ENCODE data around the gene MED13L.

The MED13L gene
- 227 to 229 reads per million in 2 donors for total RNA-seq

GRCh38 chr12:116277467-116278278 lies at the start of gene MED13L:
TSS of gene MED13L (minus strand) at chr12:116277693. CDS start at chr12:116277131, 562 bp downstream.
- peak; percentile 86 for DNase-seq

DNA sequence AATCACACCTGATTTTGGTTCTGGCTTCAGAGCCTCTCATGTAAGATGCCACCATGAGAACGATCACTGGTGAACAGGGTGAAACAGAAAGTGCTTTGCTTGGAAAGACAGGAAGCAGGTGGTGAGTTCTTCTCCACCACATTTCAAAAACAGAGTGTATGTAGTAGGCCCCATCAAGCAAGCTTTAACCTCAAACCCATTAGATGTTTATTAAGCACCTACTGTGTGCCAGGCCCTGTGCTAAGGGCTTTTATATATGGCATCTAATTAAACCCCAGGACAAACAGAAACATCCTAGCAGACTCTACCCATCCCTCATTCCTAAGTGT lies 47.8 kb upstream of the MED13L start:
- no peak for DNase-seq

- no peak for DNase-seq
These were observed 47.3 kb upstream of the MED13L start for GRCh38 chr12:116324654-116325335.

- DNase-seq, result no peak
These were observed 46.2 kb upstream of the MED13L start for GRCh38 chr12:116323406-116324386.

- no peak for DNase-seq
These were observed 44.4 kb upstream of the MED13L start for GRCh38 chr12:116321913-116322312.

- DNase-seq, result no peak
These were observed 43.3 kb upstream of the MED13L start for GRCh38 chr12:116320791-116321217.

DNA sequence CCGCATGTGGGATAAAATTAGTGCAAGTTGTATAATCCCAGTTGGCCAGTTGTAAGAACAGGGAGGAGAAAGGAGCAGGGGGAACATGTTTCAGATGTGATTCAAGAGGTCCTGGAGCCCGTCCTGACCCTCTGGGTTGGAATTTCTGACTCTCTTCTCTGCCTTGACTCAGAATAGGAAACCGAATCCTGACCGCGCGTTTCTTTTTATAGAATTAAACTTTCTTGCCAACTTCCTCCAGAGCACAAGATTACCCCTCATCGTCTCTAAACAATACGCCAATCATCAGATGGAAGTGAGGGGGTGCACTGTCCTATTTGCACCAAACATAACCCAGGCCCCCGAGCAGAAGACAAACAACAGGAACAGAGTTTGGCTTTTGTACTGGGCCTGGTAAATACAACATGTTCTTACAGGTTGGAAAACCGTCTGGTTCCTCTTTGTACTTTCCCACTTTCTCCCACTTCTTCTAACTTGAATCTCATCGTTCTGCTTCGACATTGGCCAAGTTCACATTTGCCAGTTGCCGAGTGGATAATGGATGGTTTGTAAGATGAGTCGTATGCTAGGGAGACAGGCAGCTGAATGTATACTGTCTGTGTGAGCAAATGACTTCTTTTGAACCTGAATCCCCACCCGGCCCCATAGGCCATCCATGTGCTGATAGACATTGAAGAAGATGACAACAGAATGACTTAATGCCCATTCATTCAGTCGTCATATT lies 42.6 kb upstream of the MED13L start:
- no peak for DNase-seq

GRCh38 chr12:116319233-116319897 lies 41.9 kb upstream of the MED13L start:
- no peak for DNase-seq

- no peak for DNase-seq
These were observed 41.2 kb upstream of the MED13L start for GRCh38 chr12:116318576-116319232.

GRCh38 chr12:116317986-116318575 lies 40.6 kb upstream of the MED13L start:
- no peak for DNase-seq

DNA sequence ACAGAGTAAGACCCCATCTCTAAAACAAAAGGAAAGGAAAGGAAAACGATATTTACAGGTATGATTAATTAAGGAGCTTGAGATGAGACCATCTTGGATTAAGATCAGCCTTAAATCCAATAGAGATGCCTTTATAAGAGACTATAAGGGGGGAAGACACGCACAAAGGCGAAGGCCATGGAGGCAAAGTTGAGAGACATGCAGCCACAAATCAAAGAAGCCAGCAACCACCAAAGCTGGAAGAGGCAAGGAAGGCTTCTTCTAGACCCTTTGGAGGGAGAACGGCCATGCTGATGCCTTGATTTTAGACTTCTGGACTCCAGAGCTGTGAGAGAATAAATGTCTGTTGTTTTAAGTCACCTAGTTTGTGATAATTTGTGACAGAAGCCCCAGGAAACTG lies 39.6 kb upstream of the MED13L start:
- DNase-seq, result no peak

DNA sequence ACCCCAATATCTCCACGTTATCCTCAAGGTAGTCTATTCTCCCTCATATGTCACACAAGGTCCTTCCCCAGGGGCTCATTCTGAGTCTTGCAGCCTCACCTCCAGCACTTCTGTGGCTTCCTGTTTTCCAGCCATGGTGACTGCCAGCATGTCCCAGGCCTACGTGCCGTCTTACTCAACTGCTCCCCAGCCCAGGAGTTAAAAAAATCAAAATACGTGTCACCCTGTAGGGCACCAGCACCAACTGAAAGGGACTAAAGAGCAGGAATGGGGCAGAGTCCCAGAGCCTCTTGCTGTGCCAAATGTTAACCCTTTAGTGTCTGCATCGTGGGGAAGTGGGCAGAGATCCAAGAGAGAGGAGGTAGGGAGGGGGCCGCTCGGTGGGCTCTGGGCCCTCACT lies 37.0 kb upstream of the MED13L start:
- no peak for DNase-seq

GRCh38 chr12:116313194-116313927 lies 35.9 kb upstream of the MED13L start:
- DNase-seq, result no peak

DNA sequence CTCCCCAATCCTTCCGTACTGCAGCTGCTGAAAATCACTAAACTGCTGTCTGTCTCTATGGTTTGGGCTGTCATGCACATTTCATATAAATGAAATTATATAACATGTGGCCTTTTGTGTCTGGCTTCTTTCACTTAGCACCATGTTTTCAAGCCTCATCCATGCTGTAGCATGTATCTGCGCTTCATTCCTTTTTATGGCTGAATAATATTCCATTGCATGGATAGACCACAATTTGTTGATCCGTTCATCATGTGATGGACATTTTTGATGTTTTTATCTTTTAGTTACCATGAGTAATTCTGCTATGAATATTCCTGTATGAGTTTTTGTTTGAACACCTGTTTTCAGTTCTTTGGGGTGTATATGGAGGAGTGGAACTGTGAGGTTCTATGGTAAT lies 32.6 kb upstream of the MED13L start:
- DNase-seq, result no peak

- no peak for DNase-seq
These were observed 31.9 kb upstream of the MED13L start for GRCh38 chr12:116309343-116309742.

DNA sequence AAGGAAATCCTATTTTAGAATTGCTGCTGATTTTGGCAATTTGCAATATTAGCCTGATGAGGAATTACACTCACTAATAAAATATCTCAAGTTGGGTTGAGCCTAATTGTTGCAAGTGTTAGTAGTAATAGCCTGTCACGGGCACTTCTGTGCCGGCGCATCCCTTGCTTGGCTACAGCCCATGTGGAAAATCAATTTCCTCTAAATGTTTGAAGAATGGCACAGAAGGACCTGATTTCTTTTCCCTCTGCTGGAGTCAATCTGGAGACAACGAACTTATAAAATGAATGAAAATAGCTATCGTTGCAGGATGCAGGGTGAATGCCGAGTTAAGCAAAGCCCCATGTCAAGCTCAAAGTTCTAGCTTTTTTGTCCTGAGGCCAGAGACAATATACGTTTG lies 31.2 kb upstream of the MED13L start:
- no peak for DNase-seq

DNA sequence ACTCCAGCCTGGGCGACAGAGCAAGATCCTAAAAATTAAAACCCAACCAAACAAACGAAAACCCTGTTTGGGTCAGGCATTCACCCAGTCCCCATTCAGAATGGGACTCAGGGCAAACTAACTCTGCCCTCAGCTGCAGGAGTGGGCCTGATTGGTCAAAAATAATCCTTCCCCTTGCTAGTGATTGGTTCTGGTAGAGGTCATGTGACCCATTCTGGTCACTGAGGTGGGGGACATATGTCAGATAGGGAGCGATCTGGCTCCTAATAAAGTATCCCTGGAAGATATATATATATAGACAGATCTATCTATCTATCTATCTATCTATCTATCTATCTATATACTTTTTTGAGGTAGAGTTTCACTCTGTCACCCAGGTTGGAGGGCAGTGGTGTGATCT lies 29.5 kb upstream of the MED13L start:
- DNase-seq, result no peak

DNA sequence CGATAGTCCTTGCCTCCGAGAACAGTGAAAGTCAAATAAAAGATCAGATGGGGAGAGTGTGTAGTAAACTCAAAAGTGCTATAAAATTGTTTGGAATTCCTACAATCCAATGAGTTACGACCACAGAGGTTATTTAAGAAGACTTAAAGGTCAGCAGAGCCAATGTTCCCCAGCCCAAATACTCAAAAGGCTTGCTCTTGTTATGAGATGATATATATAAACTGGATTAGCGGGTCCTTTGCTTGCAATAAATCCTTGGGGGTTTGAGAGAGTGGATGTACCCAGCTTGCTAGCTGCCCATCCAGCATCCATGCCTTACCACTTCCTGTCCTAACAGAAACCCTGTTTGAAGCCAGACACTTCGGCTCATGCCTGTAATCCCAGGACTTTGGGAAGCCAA lies 29.0 kb upstream of the MED13L start:
- DNase-seq, result no peak

GRCh38 chr12:116304621-116305020 lies 27.1 kb upstream of the MED13L start:
- no peak for DNase-seq

GRCh38 chr12:116303929-116304328 lies 26.4 kb upstream of the MED13L start:
- DNase-seq, result no peak
